GM23338 (cell line): ENCODE measurements around the gene GNPTG. TPM values are rescaled to one million over a fixed set of nuclear protein-coding genes. Genes with fewer than 3 reads are reported as not detected.
A peak's percentile ranks its signal among the peaks of the same experiment; 100 is the strongest.

Source experiments
- ATAC-seq: fragments of 200-7000 bp; cut with Tn5 transposase; 3 replicates; pipeline ENCODE4 v1.9.1; 2020
- DNase-seq: peaks from one replicate; pipeline ENCODE4 v3.0.0-alpha.2; 2015; ENCODE audit warnings: low spot score
- H2AFZ ChIP-seq: fragments of 200-600 bp; sonication (generic); 2 replicates; pipeline ENCODE4 v1.8.0; 2016; ENCODE audit warnings: antibody characterized with exemption, mild to moderate bottlenecking, moderate library complexity
- H3F3A ChIP-seq: fragments of 200-600 bp; sonication (generic); replicated peaks from 2 replicates; pipeline ENCODE4 v1.8.0; 2017; ENCODE audit warnings: antibody characterized with exemption, mixed run types, low read depth
- H3K27ac ChIP-seq: fragments of 200-600 bp; sonication (generic); 2 replicates; pipeline ENCODE4 v1.6.1; 2016; ENCODE audit warnings: low read depth
- H3K27me3 ChIP-seq: fragments of 200-600 bp; sonication (generic); 2 replicates; pipeline ENCODE4 v1.8.0; 2016; ENCODE audit warnings: mild to moderate bottlenecking, mixed run types, moderate library complexity; ENCODE audit not compliant: insufficient read depth
- H3K36me3 ChIP-seq: fragments of 200-600 bp; sonication (generic); 2 replicates; pipeline ENCODE4 v1.8.0; 2016; ENCODE audit warnings: mild to moderate bottlenecking; ENCODE audit not compliant: insufficient read depth
- H3K4me1 ChIP-seq: fragments of 200-600 bp; sonication (generic); 2 replicates; pipeline ENCODE4 v1.8.0; 2016; ENCODE audit warnings: mild to moderate bottlenecking, moderate library complexity; ENCODE audit not compliant: insufficient read depth
- H3K4me2 ChIP-seq: fragments of 200-600 bp; sonication (generic); 2 replicates; pipeline ENCODE4 v1.7.1; 2017; ENCODE audit warnings: mixed run types
- H3K4me3 ChIP-seq: fragments of 200-600 bp; sonication (generic); 2 replicates; pipeline ENCODE4 v1.6.1; 2016; ENCODE audit warnings: mixed run types
- H3K79me2 ChIP-seq: fragments of 200-600 bp; sonication (generic); replicated peaks from 2 replicates; pipeline ENCODE4 v1.8.0; 2017; ENCODE audit warnings: mild to moderate bottlenecking; ENCODE audit not compliant: insufficient read depth
- H3K9me2 ChIP-seq: fragments of 200-600 bp; sonication (generic); 2 replicates; pipeline ENCODE4 v1.8.0; 2017; ENCODE audit not compliant: insufficient read depth
- H4K20me1 ChIP-seq: fragments of 200-600 bp; sonication (generic); replicated peaks from 2 replicates; pipeline ENCODE4 v1.8.0; 2017; ENCODE audit warnings: mild to moderate bottlenecking; ENCODE audit not compliant: insufficient read depth
- H3K27ac Mint-ChIP-seq: 2 replicates; pipeline ENCODE4 v1.8.0; 2020; ENCODE audit warnings: inconsistent platforms, mild to moderate bottlenecking, moderate library complexity, mixed read lengths
- H3K27me3 Mint-ChIP-seq: 3 replicates; pipeline ENCODE4 v1.8.0; 2022; ENCODE audit warnings: low read depth, mild to moderate bottlenecking, moderate library complexity, mixed read lengths, inconsistent platforms; ENCODE audit not compliant: insufficient read depth, poor library complexity
- H3K36me3 Mint-ChIP-seq: 3 replicates; pipeline ENCODE4 v1.8.0; 2021; ENCODE audit warnings: low read depth, mild to moderate bottlenecking, inconsistent platforms, moderate library complexity, mixed read lengths
- H3K4me1 Mint-ChIP-seq: 3 replicates; pipeline ENCODE4 v1.8.0; 2020; ENCODE audit warnings: mild to moderate bottlenecking, inconsistent platforms, mixed read lengths
- H3K4me3 Mint-ChIP-seq: 3 replicates; pipeline ENCODE4 v1.8.0; 2021; ENCODE audit warnings: moderate library complexity, mild to moderate bottlenecking, inconsistent platforms, mixed read lengths
- H3K9me3 Mint-ChIP-seq: 3 replicates; pipeline ENCODE4 v1.8.0; 2020; ENCODE audit warnings: moderate library complexity, mild to moderate bottlenecking, inconsistent platforms, mixed read lengths
- EZH2phosphoT487 ChIP-seq: fragments of 200-600 bp; sonication (generic); IDR thresholded peaks from one replicate; pipeline ENCODE4 v1.8.1; 2018; ENCODE audit warnings: antibody characterized with exemption; ENCODE audit not compliant: unreplicated experiment
- JUNB ChIP-seq: IDR thresholded peaks from one replicate; pipeline ENCODE4 v1.6.1; 2016; ENCODE audit warnings: antibody characterized with exemption; ENCODE audit not compliant: unreplicated experiment
- NANOG ChIP-seq: IDR thresholded peaks from 2 replicates; pipeline ENCODE4 v1.6.1; 2016; ENCODE audit warnings: antibody characterized with exemption, borderline replicate concordance
- POLR2AphosphoS5 ChIP-seq: IDR thresholded peaks from 2 replicates; pipeline ENCODE4 v1.6.1; 2016; ENCODE audit warnings: antibody characterized with exemption, low read depth
- STAT1 ChIP-seq: IDR thresholded peaks from one replicate; pipeline ENCODE4 v1.6.1; 2016; ENCODE audit warnings: antibody characterized with exemption; ENCODE audit not compliant: unreplicated experiment
- ZNF331 ChIP-seq: fragments of 250-450 bp; sonication (Bioruptor Pico); IDR thresholded peaks from 2 replicates; pipeline ENCODE4 v1.5.0; 2020; ENCODE audit warnings: low read depth, mild to moderate bottlenecking, moderate library complexity
- polyA plus RNA-seq: library from polyadenylated mRNA; unstranded; fragments of >200 nt; fragmentation: Nextera tagmentation; extraction: Ambion mirVana; gene quantifications from 2 replicates; pipeline ENCODE4 v1.2.1, GENCODE V29; 2016
- total RNA-seq: library from RNA; depleted of rRNA; stranded (reverse); fragments of >200 nt; shearing (Covaris generic); gene quantifications from 2 replicates; pipeline ENCODE4 v1.2.3, GENCODE V29; 2014
- TF ChIP-seq, protein P1 (sequence below): fragments of 250-450 bp; sonication (Bioruptor Pico); IDR thresholded peaks from 2 replicates; pipeline ENCODE4 v1.5.0; 2020; ENCODE audit warnings: mild to moderate bottlenecking, moderate library complexity
- TF ChIP-seq, protein P2 (sequence below), 2 experiments: fragments of 200-600 bp in 1 of 2; sonication (generic) in 1 of 2; conservative IDR thresholded peaks; 2 replicates each; pipeline versions ENCODE4 v1.5.1 to v1.6.1; 2016 to 2017; ENCODE audit warnings: antibody characterized with exemption in 2 of 2, low read depth in 2 of 2, mild to moderate bottlenecking in 2 of 2, moderate library complexity in 1 of 2

Gene GNPTG
- total and polyA plus RNA-seq, 2 experiments from 2014 or later: 23.3 to 41.0 TPM

DNA sequence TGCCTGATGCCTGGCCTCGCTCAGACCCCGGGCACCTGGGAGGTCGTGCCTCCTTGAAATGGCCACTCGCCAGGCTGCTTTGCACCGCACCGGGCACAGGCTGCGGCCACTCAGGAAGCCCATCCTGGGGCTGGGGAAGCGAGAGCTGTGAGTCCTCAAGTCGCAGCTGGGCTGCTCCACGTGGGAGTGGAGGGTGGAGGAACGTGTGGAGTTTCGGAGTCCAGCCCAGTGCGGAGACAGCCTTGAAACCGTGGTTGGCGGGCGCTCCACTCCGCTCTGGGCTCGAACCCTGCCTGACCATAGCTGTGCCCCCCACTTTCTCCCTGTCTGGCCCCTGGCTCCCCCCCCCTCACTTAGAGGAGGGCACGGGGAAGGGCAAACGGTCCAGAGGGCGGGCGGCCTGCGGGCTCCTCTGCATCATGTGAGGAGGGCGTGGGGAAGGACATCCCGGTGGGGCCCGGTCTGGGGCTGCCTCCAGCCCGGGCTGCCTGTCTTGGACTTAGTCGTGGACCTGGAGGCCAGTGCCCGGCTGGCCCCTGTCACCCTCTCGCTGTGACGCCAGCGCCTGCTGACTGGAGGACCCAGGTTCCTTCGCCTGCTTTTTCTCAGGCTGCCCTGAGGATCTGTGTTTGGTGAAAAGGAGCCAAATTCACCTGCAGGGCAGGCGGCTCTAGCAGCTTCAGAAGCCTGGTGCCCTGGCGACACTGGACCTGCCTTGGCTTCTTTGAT lies 39.8 kb upstream of the GNPTG start:
- TF ChIP-seq EZH2phosphoT487 (no peak), POLR2AphosphoS5 (no peak), ZNF331 (CRISPR knock-in tag) (no peak), STAT1 (no peak)
- peak overlapping the region; percentile 96 for H3K4me3 Mint-ChIP-seq
- H3K27me3 Mint-ChIP-seq: peaks cover 24% of the 10 kb centered on the region
- Histone ChIP-seq H2AFZ (no peak overlapping the region), H3K4me1 (peaks cover 7% of the 10 kb centered on the region; the same call in 1 of the 2 replicates), H3K4me2 (peak overlapping the region; percentile 99), H3F3A (no peaks in the 10 kb centered on the region), H3K36me3 (peaks cover 20% of the 10 kb centered on the region), H3K9me2 (no peaks in the 10 kb centered on the region), H3K27me3 (no peaks in the 10 kb centered on the region), H3K27ac (no peak overlapping the region), H3K79me2 (peaks cover 69% of the 10 kb centered on the region), H3K4me3 (peak overlapping the region; percentile 99), H4K20me1 (peaks cover 44% of the 10 kb centered on the region)
- no peak overlapping the region for H3K27ac Mint-ChIP-seq
- ATAC-seq: no peak
- H3K4me1 Mint-ChIP-seq: peaks cover 4% of the 10 kb centered on the region; the same call in 2 of the 3 replicates
- H3K9me3 Mint-ChIP-seq: no peaks in the 10 kb centered on the region; the same call in 2 of the 3 replicates
- peaks cover 44% of the 10 kb centered on the region for H3K36me3 Mint-ChIP-seq
- DNase-seq: no peak

GRCh38 chr16:1312467-1312816 lies 39.3 kb upstream of the GNPTG start:
- H3K27me3 Mint-ChIP-seq: peaks cover 24% of the 10 kb centered on the region
- H3K27me3 ChIP-seq: no peaks in the 10 kb centered on the region
- DNase-seq: no peak
- H3K4me3 Mint-ChIP-seq: peak overlapping the region; percentile 14; the same call in 2 of the 3 replicates
- no peak overlapping the region for H3K4me3 ChIP-seq
- TF ChIP-seq ZNF331 (CRISPR knock-in tag) (no peak), POLR2AphosphoS5 (no peak)
- peaks cover 4% of the 10 kb centered on the region; the same call in 2 of the 3 replicates for H3K4me1 Mint-ChIP-seq
- H3K4me2 ChIP-seq: peak overlapping the region; percentile 99; the same call in 1 of the 2 replicates
- H3K79me2 ChIP-seq: peaks cover 75% of the 10 kb centered on the region
- H3K36me3 Mint-ChIP-seq: peaks cover 49% of the 10 kb centered on the region
- no peaks in the 10 kb centered on the region for H3K9me2 ChIP-seq
- H4K20me1 ChIP-seq: peaks cover 49% of the 10 kb centered on the region
- H3K27ac Mint-ChIP-seq: no peak overlapping the region
- H3K36me3 ChIP-seq: peaks cover 25% of the 10 kb centered on the region
- no peak overlapping the region for H3K27ac ChIP-seq
- no peaks in the 10 kb centered on the region; the same call in 2 of the 3 replicates for H3K9me3 Mint-ChIP-seq
- H2AFZ ChIP-seq: no peak overlapping the region
- peaks cover 7% of the 10 kb centered on the region; the same call in 1 of the 2 replicates for H3K4me1 ChIP-seq
- no peaks in the 10 kb centered on the region for H3F3A ChIP-seq
- ATAC-seq: no peak

- Histone ChIP-seq H3K36me3 (peaks cover 27% of the 10 kb centered on the region), H3K4me3 (no peak overlapping the region), H3K27me3 (no peaks in the 10 kb centered on the region), H3F3A (no peaks in the 10 kb centered on the region), H3K4me1 (peaks cover 7% of the 10 kb centered on the region; the same call in 1 of the 2 replicates), H3K27ac (no peak overlapping the region), H2AFZ (no peak overlapping the region), H3K4me2 (no peak overlapping the region), H4K20me1 (peaks cover 49% of the 10 kb centered on the region), H3K79me2 (peaks cover 79% of the 10 kb centered on the region), H3K9me2 (no peaks in the 10 kb centered on the region)
- H3K27me3 Mint-ChIP-seq: peaks cover 24% of the 10 kb centered on the region
- peak overlapping the region; percentile 14; the same call in 1 of the 3 replicates for H3K4me3 Mint-ChIP-seq
- ATAC-seq (no peak), DNase-seq (no peak)
- peaks cover 54% of the 10 kb centered on the region for H3K36me3 Mint-ChIP-seq
- no peak overlapping the region for H3K27ac Mint-ChIP-seq
- H3K9me3 Mint-ChIP-seq: no peaks in the 10 kb centered on the region; the same call in 2 of the 3 replicates
- peaks cover 4% of the 10 kb centered on the region; the same call in 2 of the 3 replicates for H3K4me1 Mint-ChIP-seq
- TF ChIP-seq JUNB (no peak), EZH2phosphoT487 (no peak), NANOG (no peak)
- TF ChIP-seq, protein P1, sequence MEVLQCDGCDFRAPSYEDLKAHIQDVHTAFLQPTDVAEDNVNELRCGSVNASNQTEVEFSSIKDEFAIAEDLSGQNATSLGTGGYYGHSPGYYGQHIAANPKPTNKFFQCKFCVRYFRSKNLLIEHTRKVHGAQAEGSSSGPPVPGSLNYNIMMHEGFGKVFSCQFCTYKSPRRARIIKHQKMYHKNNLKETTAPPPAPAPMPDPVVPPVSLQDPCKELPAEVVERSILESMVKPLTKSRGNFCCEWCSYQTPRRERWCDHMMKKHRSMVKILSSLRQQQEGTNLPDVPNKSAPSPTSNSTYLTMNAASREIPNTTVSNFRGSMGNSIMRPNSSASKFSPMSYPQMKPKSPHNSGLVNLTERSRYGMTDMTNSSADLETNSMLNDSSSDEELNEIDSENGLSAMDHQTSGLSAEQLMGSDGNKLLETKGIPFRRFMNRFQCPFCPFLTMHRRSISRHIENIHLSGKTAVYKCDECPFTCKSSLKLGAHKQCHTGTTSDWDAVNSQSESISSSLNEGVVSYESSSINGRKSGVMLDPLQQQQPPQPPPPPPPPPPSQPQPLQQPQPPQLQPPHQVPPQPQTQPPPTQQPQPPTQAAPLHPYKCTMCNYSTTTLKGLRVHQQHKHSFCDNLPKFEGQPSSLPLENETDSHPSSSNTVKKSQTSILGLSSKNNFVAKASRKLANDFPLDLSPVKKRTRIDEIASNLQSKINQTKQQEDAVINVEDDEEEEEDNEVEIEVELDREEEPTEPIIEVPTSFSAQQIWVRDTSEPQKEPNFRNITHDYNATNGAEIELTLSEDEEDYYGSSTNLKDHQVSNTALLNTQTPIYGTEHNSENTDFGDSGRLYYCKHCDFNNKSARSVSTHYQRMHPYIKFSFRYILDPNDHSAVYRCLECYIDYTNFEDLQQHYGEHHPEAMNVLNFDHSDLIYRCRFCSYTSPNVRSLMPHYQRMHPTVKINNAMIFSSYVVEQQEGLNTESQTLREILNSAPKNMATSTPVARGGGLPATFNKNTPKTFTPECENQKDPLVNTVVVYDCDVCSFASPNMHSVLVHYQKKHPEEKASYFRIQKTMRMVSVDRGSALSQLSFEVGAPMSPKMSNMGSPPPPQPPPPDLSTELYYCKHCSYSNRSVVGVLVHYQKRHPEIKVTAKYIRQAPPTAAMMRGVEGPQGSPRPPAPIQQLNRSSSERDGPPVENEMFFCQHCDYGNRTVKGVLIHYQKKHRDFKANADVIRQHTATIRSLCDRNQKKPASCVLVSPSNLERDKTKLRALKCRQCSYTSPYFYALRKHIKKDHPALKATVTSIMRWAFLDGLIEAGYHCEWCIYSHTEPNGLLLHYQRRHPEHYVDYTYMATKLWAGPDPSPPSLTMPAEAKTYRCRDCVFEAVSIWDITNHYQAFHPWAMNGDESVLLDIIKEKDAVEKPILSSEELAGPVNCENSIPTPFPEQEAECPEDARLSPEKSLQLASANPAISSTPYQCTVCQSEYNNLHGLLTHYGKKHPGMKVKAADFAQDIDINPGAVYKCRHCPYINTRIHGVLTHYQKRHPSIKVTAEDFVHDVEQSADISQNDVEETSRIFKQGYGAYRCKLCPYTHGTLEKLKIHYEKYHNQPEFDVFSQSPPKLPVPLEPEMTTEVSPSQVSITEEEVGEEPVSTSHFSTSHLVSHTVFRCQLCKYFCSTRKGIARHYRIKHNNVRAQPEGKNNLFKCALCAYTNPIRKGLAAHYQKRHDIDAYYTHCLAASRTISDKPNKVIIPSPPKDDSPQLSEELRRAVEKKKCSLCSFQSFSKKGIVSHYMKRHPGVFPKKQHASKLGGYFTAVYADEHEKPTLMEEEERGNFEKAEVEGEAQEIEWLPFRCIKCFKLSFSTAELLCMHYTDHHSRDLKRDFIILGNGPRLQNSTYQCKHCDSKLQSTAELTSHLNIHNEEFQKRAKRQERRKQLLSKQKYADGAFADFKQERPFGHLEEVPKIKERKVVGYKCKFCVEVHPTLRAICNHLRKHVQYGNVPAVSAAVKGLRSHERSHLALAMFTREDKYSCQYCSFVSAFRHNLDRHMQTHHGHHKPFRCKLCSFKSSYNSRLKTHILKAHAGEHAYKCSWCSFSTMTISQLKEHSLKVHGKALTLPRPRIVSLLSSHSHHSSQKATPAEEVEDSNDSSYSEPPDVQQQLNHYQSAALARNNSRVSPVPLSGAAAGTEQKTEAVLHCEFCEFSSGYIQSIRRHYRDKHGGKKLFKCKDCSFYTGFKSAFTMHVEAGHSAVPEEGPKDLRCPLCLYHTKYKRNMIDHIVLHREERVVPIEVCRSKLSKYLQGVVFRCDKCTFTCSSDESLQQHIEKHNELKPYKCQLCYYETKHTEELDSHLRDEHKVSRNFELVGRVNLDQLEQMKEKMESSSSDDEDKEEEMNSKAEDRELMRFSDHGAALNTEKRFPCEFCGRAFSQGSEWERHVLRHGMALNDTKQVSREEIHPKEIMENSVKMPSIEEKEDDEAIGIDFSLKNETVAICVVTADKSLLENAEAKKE: no peak
- TF ChIP-seq, protein P2, sequence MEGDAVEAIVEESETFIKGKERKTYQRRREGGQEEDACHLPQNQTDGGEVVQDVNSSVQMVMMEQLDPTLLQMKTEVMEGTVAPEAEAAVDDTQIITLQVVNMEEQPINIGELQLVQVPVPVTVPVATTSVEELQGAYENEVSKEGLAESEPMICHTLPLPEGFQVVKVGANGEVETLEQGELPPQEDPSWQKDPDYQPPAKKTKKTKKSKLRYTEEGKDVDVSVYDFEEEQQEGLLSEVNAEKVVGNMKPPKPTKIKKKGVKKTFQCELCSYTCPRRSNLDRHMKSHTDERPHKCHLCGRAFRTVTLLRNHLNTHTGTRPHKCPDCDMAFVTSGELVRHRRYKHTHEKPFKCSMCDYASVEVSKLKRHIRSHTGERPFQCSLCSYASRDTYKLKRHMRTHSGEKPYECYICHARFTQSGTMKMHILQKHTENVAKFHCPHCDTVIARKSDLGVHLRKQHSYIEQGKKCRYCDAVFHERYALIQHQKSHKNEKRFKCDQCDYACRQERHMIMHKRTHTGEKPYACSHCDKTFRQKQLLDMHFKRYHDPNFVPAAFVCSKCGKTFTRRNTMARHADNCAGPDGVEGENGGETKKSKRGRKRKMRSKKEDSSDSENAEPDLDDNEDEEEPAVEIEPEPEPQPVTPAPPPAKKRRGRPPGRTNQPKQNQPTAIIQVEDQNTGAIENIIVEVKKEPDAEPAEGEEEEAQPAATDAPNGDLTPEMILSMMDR (conservative IDR thresholded peaks at IDR 0.05; ENCODE audit: low read depth in 2 of 2): no peak
Measured at GRCh38 chr16:1312903-1313302, 38.8 kb upstream of the GNPTG start.
